K562 (cell line): Measurements from ENCODE around the gene TMEM117. TPM values are rescaled to one million over a fixed set of nuclear protein-coding genes. Genes with fewer than 3 reads are reported as not detected.

Experiments
- ATAC-seq: fragments of 200-7000 bp; cut with Tn5 transposase; 3 replicates; pipeline ENCODE4 v1.9.1; 2020; ENCODE audit warnings: moderate library complexity
- BruUV-seq: library from RNA; stranded (reverse); fragments of 400-500 nt; replicated peaks from 2 replicates; lab custom pipeline; 2021; lab: Mats Ljungman, UMichigan
- CTCF ChIA-PET: fragments of 300-600 bp; formaldehyde crosslinking; extraction: SDS; loops from one replicate; lab custom pipeline; 2021; ENCODE audit warnings: low intra/inter-chr PET ratio; lab: Yijun Ruan, JAX
- POLR2A ChIA-PET: fragments of 300-600, 350-650 bp; sonication (Branson Sonifier 250); formaldehyde crosslinking; extraction: SDS; loops from one replicate; lab custom pipeline; 2021; ENCODE audit warnings: antibody characterized with exemption, inconsistent platforms; lab: Yijun Ruan, JAX
- DNase-seq, 4 experiments: peaks; one replicate each; pipeline versions ENCODE4 v3.0.0 to v3.0.0-alpha.2; 2011 to 2018; ENCODE audit warnings: low spot score in 3 of 4, mixed read lengths in 3 of 4; ENCODE audit errors: extremely low read depth in 1 of 4
- FAIRE-seq: peaks from 2 replicates; lab custom pipeline; 2011; peaks lifted over from hg19 to GRCh38; lab: Jason Lieb, UNC
- H2AFZ ChIP-seq: 2 replicates; pipeline ENCODE4 v1.6.0; 2011; ENCODE audit warnings: low read depth, low read length, control low read depth, inconsistent platforms
- H3K27ac ChIP-seq: fragments of 200-600 bp; 3 replicates; pipeline ENCODE4 v1.8.0; 2011; ENCODE audit warnings: low read depth, mild to moderate bottlenecking, control low read depth, inconsistent platforms, low read length, moderate library complexity, mixed read lengths; ENCODE audit errors: extremely low read depth
- H3K27me3 ChIP-seq, 2 experiments: fragments of 300-600 bp in 1 of 2; 2 replicates in 1 of 2; 3 replicates in 1 of 2; pipeline versions ENCODE4 v1.6.0 to v1.8.0; 2011; ENCODE audit warnings: inconsistent platforms in 2 of 2, low read length in 2 of 2, mild to moderate bottlenecking in 1 of 2, mixed read lengths in 1 of 2, moderate library complexity in 1 of 2; ENCODE audit not compliant: control insufficient read depth in 2 of 2, insufficient read depth in 2 of 2
- H3K36me3 ChIP-seq: fragments of 300-600 bp; 3 replicates; pipeline ENCODE4 v1.8.0; 2011; ENCODE audit warnings: mild to moderate bottlenecking, low read length, inconsistent platforms; ENCODE audit not compliant: control insufficient read depth, insufficient read depth
- H3K4me1 ChIP-seq, 2 experiments: fragments of 200-600 bp in 1 of 2; replicated peaks in 1 of 2; 2 replicates in 1 of 2; 3 replicates in 1 of 2; pipeline versions ENCODE4 v1.5.1 to v1.8.0; 2011; ENCODE audit warnings: inconsistent platforms in 2 of 2, low read length in 2 of 2, mild to moderate bottlenecking in 1 of 2, mixed read lengths in 1 of 2, moderate library complexity in 1 of 2; ENCODE audit not compliant: control insufficient read depth in 2 of 2, insufficient read depth in 2 of 2
- H3K4me2 ChIP-seq: 2 replicates; pipeline ENCODE4 v1.6.1; 2011; ENCODE audit warnings: low read length, control low read depth, inconsistent platforms, mixed read lengths; ENCODE audit not compliant: insufficient read depth
- H3K4me3 ChIP-seq: fragments of 200-600 bp; sonication (generic), shearing (Covaris generic); 2 replicates; pipeline ENCODE4 v1.5.1; 2016; ENCODE audit warnings: control low read depth, inconsistent platforms
- H3K79me2 ChIP-seq: fragments of 200-600 bp; 3 replicates; pipeline ENCODE4 v1.8.0; 2011; ENCODE audit warnings: low read length, inconsistent platforms; ENCODE audit not compliant: control insufficient read depth, insufficient read depth
- H3K9ac ChIP-seq, 2 experiments: 2 replicates each; pipeline versions ENCODE4 v1.6.0 to v1.6.1; 2011; ENCODE audit warnings: low read depth in 2 of 2, low read length in 2 of 2, control low read depth in 1 of 2, inconsistent platforms in 1 of 2, mild to moderate bottlenecking in 1 of 2, mixed read lengths in 1 of 2; ENCODE audit not compliant: insufficient read depth in 1 of 2
- H3K9me1 ChIP-seq: one replicate; pipeline ENCODE4 v1.6.0; 2011; ENCODE audit warnings: inconsistent platforms, mild to moderate bottlenecking, low read length, moderate library complexity; ENCODE audit not compliant: control insufficient read depth, insufficient read depth
- H3K9me3 ChIP-seq: replicated peaks from 2 replicates; pipeline ENCODE4 v1.5.1; 2011; ENCODE audit warnings: low read depth, low read length, inconsistent platforms; ENCODE audit not compliant: control insufficient read depth, insufficient read depth
- H4K20me1 ChIP-seq: replicated peaks from 2 replicates; pipeline ENCODE4 v1.6.1; 2011; ENCODE audit warnings: low read length, inconsistent platforms, mixed read lengths; ENCODE audit not compliant: control insufficient read depth, insufficient read depth
- BRCA1 ChIP-seq, 2 experiments: fragments of 450-650 bp in 1 of 2; sonication (generic) in 1 of 2; formaldehyde crosslinking in 1 of 2; IDR thresholded peaks; 2 replicates each; pipeline versions ENCODE4 v1.5.0 to v1.6.1; 2017 to 2020; ENCODE audit warnings: mild to moderate bottlenecking in 1 of 2, missing genetic modification reagents in 1 of 2
- ELF1 ChIP-seq: fragments of 200-800 bp; sonication (Bioruptor generic); IDR thresholded peaks from 2 replicates; pipeline ENCODE4 v1.6.1; 2016; ENCODE audit warnings: missing genetic modification characterization, missing compliant biosample characterization
- MIER1 ChIP-seq: fragments of 450-650 bp; IDR thresholded peaks from 2 replicates; pipeline ENCODE4 v1.6.1; 2016; ENCODE audit warnings: antibody characterized with exemption, mild to moderate bottlenecking, low read depth
- NFXL1 ChIP-seq: fragments of 450-650 bp; formaldehyde crosslinking; IDR thresholded peaks from 2 replicates; pipeline ENCODE4 v1.4.0; 2021; ENCODE audit warnings: mild to moderate bottlenecking
- SMAD2 ChIP-seq: fragments of 150-350 bp; IDR thresholded peaks from 2 replicates; pipeline ENCODE4 v1.6.1; 2014; ENCODE audit warnings: low read depth, mild to moderate bottlenecking, low read length
- TEAD4 ChIP-seq, 2 experiments: sonication (generic) in 1 of 2; formaldehyde crosslinking in 1 of 2; IDR thresholded peaks; 2 replicates each; pipeline versions ENCODE4 v1.6.1 to v1.8.0; 2012 to 2022; ENCODE audit warnings: borderline replicate concordance in 1 of 2, inconsistent platforms in 1 of 2, low read length in 1 of 2, mild to moderate bottlenecking in 1 of 2, missing genetic modification reagents in 1 of 2
- XRCC4 ChIP-seq: IDR thresholded peaks from one replicate; pipeline ENCODE4 v1.6.1; 2011; ENCODE audit not compliant: insufficient read depth, insufficient read length; ENCODE audit errors: extremely low read depth
- ZNF584 ChIP-seq: fragments of 200-800 bp; sonication (Bioruptor generic); IDR thresholded peaks from 2 replicates; pipeline ENCODE4 v1.6.1; 2016; ENCODE audit warnings: low read depth, mild to moderate bottlenecking, missing genetic modification characterization, missing compliant biosample characterization
- WGBS: fragments of 100-300 bp; shearing (Covaris generic); methylation state at CpG from one replicate; pipeline ENCODE4 v1.1.6; 2016; ENCODE audit warnings: low coverage, mixed read lengths; ENCODE audit not compliant: insufficient coverage; ENCODE audit errors: missing lambda C conversion rate; 5-methylcytosine and 5-hydroxymethylcytosine counted together
- in situ Hi-C: fragments of 300-500 bp; cut with MboI; formaldehyde crosslinking; loops from 4 replicates; pipeline ENCODE4 v1.15.0; 2018; ENCODE audit warnings: inconsistent platforms, mixed read lengths
- intact Hi-C: fragments of 100-400 bp; cut with micrococcal nuclease; formaldehyde crosslinking; loops from 2 replicates; pipeline ENCODE4 v1.14.2; 2022
- polyA plus RNA-seq, 8 experiments: library from polyadenylated mRNA; depleted of rRNA in 4 of 8; stranded (reverse) in 5 of 8; unstranded in 3 of 8; fragments of >200 nt; fragmentation: Nextera tagmentation in 2 of 8; fragmentation: Illumina TruSeq in 1 of 8; extraction: Ambion mirVana in 2 of 8; extraction: Trizol in 1 of 8; gene quantifications; 2 replicates each; pipeline versions ENCODE4 v1.2.1 to v1.2.3, GENCODE V29; 2011 to 2014; ENCODE audit warnings: inconsistent platforms in 1 of 8, missing spikeins in 1 of 8
- total RNA-seq, 7 experiments: library from RNA; depleted of rRNA in 6 of 7; stranded (reverse); fragments of >200 nt in 6 of 7; fragmentation: Illumina TruSeq in 2 of 7; extraction: Trizol in 2 of 7; gene quantifications; 2 replicates each; pipeline versions ENCODE4 v1.2.1 to v1.2.3, GENCODE V29; 2011 to 2021; ENCODE audit warnings: low replicate concordance in 1 of 7
- TF ChIP-seq, protein P1 (sequence below): sonication (generic); IDR thresholded peaks from 2 replicates; pipeline ENCODE4 v1.6.1; 2016

Gene TMEM117
- total and polyA plus RNA-seq, 9 of the 15 experiments (the other 6 are each of a cell fraction or from before 2014, with no cell fraction given): 0.31 to 2.8 (median 1.0) TPM

DNA sequence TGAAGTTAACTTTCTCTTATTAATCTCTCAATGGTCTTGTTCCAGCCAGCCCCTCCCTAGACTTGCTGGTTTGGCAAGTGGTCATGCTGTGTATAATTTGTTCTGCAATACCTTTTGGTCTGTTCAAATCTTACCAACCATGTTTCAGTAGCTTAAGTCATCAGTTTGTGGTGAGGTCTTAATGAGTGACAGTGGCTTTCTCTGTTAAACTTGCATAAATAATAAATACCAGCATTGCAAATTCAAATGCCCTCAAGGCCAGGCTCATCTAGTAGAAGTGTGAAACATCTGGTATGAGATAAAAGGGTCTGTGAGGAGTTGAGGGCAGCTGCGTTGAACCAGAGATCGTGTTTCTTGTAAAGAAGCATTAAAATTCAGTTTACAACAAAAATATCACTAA is 319.5 kb downstream of the TMEM117 start:
- in situ Hi-C loops: no loop called here
- intact Hi-C loops: no loop called here
- POLR2A ChIA-PET: no interaction called here
- H3K4me2 ChIP-seq: no peak overlapping the region
- H3K4me3 ChIP-seq: no peak overlapping the region
- ATAC-seq: no peak
- no peak for FAIRE-seq
- no peaks in the 10 kb centered on the region for H4K20me1 ChIP-seq
- no peaks in the 10 kb centered on the region for H3K27me3 ChIP-seq
- no peaks in the 10 kb centered on the region for H3K4me1 ChIP-seq
- DNase-seq: no peak
- CTCF ChIA-PET: no interaction called here
- no TSS peak for BruUV-seq
- H2AFZ ChIP-seq: no peak overlapping the region
- 0% methylated on average over 2 of the region's 2 CpGs for WGBS
- H3K36me3 ChIP-seq: no peaks in the 10 kb centered on the region
- no peaks in the 10 kb centered on the region for H3K79me2 ChIP-seq
- H3K9me3 ChIP-seq: no peaks in the 10 kb centered on the region
- H3K9me1 ChIP-seq: no peaks in the 10 kb centered on the region
- no peak overlapping the region for H3K27ac ChIP-seq
- no peak overlapping the region for H3K9ac ChIP-seq
- TF ChIP-seq SMAD2 (no peak), ZNF584 (CRISPR knock-in tag) (no peak), XRCC4 (no peak), NFXL1 (CRISPR knock-in tag) (no peak), BRCA1 (IDR thresholded peaks at IDR 0.05) (no peak), BRCA1 (CRISPR knock-in tag; IDR thresholded peaks at IDR 0.05) (no peak), ELF1 (tag) (no peak), MIER1 (no peak), TEAD4 (IDR thresholded peaks at IDR 0.05; ENCODE audit: low read length) (no peak), TEAD4 (CRISPR knock-in tag; IDR thresholded peaks at IDR 0.05; ENCODE audit: borderline replicate concordance) (no peak)
- TF ChIP-seq, protein P1, sequence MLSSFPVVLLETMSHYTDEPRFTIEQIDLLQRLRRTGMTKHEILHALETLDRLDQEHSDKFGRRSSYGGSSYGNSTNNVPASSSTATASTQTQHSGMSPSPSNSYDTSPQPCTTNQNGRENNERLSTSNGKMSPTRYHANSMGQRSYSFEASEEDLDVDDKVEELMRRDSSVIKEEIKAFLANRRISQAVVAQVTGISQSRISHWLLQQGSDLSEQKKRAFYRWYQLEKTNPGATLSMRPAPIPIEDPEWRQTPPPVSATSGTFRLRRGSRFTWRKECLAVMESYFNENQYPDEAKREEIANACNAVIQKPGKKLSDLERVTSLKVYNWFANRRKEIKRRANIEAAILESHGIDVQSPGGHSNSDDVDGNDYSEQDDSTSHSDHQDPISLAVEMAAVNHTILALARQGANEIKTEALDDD: no peak
